ENCODE results near the gene LRIG2. TPM values are rescaled to one million over a fixed set of nuclear protein-coding genes. Genes with fewer than 3 reads are reported as not detected.
A peak's percentile ranks its signal among the peaks of the same experiment; 100 is the strongest.
"Not testable (repeated sequence)": the region's sequence is repeated elsewhere in the genome, so short reads cannot be mapped to it uniquely, and the experiment has no call there.

LRIG2 gene
- total RNA-seq, 4 donors from 2014 or later = 17.4 to 27.1 (median 22.5) TPM

DNA sequence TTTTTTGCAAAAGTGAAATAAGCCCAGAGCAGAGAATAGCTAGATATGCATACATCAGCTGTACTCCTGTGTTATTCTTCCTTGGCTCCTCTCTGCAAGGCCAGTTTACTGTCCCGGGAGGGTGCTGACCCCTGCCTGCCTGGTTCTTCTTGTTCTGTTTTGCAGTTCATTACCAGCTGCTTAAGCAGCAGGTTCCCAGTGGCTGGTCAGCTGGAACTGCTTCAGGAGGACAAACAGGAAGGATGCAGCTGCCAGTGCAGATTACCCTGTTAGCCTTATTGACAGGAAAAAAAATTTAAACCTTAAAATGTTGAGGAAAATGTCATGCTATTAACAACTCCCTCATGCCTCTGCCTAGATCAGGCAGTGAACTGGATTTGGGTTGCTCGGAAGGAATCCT lies 16.0 kb upstream of the LRIG2 start:
- H3K4me3 ChIP-seq (ENCODE audit: low read depth, poor library complexity, severe bottlenecking) = no peak overlapping the region
- no peak for DNase-seq (ENCODE audit: low spot score in 2 of 2)
- intact Hi-C loops (cut with DNase I; ENCODE audit: low total_unique reads) = no loop called here
- WGBS, 2 donors = 55 to 61% methylated on average over 2 of the region's 2 CpGs
- no peak for TF ChIP-seq POLR2A (IDR thresholded peaks at IDR 0.05)
- TF ChIP-seq, protein P1, sequence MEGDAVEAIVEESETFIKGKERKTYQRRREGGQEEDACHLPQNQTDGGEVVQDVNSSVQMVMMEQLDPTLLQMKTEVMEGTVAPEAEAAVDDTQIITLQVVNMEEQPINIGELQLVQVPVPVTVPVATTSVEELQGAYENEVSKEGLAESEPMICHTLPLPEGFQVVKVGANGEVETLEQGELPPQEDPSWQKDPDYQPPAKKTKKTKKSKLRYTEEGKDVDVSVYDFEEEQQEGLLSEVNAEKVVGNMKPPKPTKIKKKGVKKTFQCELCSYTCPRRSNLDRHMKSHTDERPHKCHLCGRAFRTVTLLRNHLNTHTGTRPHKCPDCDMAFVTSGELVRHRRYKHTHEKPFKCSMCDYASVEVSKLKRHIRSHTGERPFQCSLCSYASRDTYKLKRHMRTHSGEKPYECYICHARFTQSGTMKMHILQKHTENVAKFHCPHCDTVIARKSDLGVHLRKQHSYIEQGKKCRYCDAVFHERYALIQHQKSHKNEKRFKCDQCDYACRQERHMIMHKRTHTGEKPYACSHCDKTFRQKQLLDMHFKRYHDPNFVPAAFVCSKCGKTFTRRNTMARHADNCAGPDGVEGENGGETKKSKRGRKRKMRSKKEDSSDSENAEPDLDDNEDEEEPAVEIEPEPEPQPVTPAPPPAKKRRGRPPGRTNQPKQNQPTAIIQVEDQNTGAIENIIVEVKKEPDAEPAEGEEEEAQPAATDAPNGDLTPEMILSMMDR (IDR thresholded peaks at IDR 0.05) = no peak

- intact Hi-C loops (cut with DNase I; ENCODE audit: low total_unique reads) = no loop called here
- no peak for DNase-seq (ENCODE audit: low spot score in 2 of 2)
- TF ChIP-seq, protein P1 (IDR thresholded peaks at IDR 0.05) = no peak
- TF ChIP-seq POLR2A (IDR thresholded peaks at IDR 0.05) = no peak
- H3K4me3 ChIP-seq (ENCODE audit: low read depth, poor library complexity, severe bottlenecking) = no peak overlapping the region
- 66 to 68% methylated on average over 5 of the region's 5 CpGs for WGBS, 2 donors
Measured at GRCh38 chr1:113058941-113059706, 13.9 kb upstream of the LRIG2 start.

- DNase-seq (ENCODE audit: low spot score in 2 of 2); H3K4me3 ChIP-seq (ENCODE audit: low read depth, poor library complexity, severe bottlenecking); intact Hi-C loops (cut with DNase I; ENCODE audit: low total_unique reads): not testable (repeated sequence)
- 97 to 98% methylated on average over 25 to 30 of the region's 35 CpGs for WGBS, 2 donors
Measured at GRCh38 chr1:113063456-113063855, 9.5 kb upstream of the LRIG2 start.

GRCh38 chr1:113072141-113072756 lies 749 bp upstream of the LRIG2 start:
- TF ChIP-seq, protein P1 (IDR thresholded peaks at IDR 0.05) = no peak
- TF ChIP-seq POLR2A (IDR thresholded peaks at IDR 0.05) = no peak
- DNase-seq (ENCODE audit: low spot score in 2 of 2) = no peak
- intact Hi-C loops (cut with DNase I; ENCODE audit: low total_unique reads) = no loop called here
- peak overlapping the region; percentile 88 for H3K4me3 ChIP-seq (ENCODE audit: low read depth, poor library complexity, severe bottlenecking)
- 47 to 53% methylated on average over 6 of the region's 6 CpGs for WGBS, 2 donors

- TF ChIP-seq POLR2A (IDR thresholded peaks at IDR 0.05) = no peak
- TF ChIP-seq, protein P1 (IDR thresholded peaks at IDR 0.05) = no peak
- H3K4me3 ChIP-seq (ENCODE audit: low read depth, poor library complexity, severe bottlenecking) = peak overlapping the region; percentile 88
- intact Hi-C loops (cut with DNase I; ENCODE audit: low total_unique reads) = no loop called here
- peak in 1 of 2 donors; percentile 21 for DNase-seq (ENCODE audit: low spot score in 2 of 2)
- WGBS, 2 donors = 0 to 2% methylated on average over 20 to 22 of the region's 22 CpGs
Measured at GRCh38 chr1:113073479-113073950, 517 bp downstream of the LRIG2 start.

DNA sequence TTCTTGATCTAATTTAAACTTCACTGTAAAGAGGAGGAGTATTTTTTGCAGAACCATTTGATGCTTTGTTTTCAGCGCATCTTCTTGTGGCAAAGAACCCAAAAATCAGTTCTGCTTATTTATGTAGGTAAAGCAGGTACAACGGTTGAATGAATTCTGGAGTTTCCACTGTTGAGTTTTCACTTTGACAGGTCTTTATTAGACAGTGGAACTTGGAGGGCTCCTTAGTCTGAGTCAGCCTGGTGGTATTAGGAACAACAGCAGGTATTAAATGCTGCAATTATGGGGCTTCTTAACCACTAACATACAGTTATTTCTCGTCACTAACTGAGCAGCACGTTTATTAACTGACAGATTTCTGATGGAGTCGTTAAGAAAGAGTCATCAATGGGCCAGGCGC lies 1.2 kb downstream of the LRIG2 start:
- 56 to 61% methylated on average over 6 of the region's 6 CpGs for WGBS, 2 donors

GRCh38 chr1:113077978-113078377 lies 5.0 kb downstream of the LRIG2 start:
- H3K4me3 ChIP-seq (ENCODE audit: low read depth, poor library complexity, severe bottlenecking); intact Hi-C loops (cut with DNase I; ENCODE audit: low total_unique reads); DNase-seq (ENCODE audit: low spot score in 2 of 2): not testable (repeated sequence)
- WGBS, 2 donors = 100% methylated on average over 2 of the region's 2 CpGs

More for the DNA sequence above, 1.2 kb downstream of the LRIG2 start:
- no peak overlapping the region for H3K4me3 ChIP-seq (ENCODE audit: low read depth, poor library complexity, severe bottlenecking)
- intact Hi-C loops (cut with DNase I; ENCODE audit: low total_unique reads) = no loop called here
- no peak for DNase-seq (ENCODE audit: low spot score in 2 of 2)
- TF ChIP-seq, protein P1 (IDR thresholded peaks at IDR 0.05) = no peak
- no peak for TF ChIP-seq POLR2A (IDR thresholded peaks at IDR 0.05)

Measured in lower leg skin (tissue), 4 donors.